ENCODE measurements around the gene MCCD1. TPM values are rescaled to one million over a fixed set of nuclear protein-coding genes. Genes with fewer than 3 reads are reported as not detected.

Gene MCCD1
- total RNA-seq, 1 experiment from 2014 or later = not detected

GRCh38 chr6:31525932-31526591, 2.7 kb upstream of the MCCD1 start:
- no peak for DNase-seq (ENCODE audit: low spot score)
- ATAC-seq = no peak
- POLR2A ChIA-PET = interaction anchor here (0.6 kb wide), 1 partner anchor 69 kb away, joined by 3 read pairs; no protein-coding TSS in a partner anchor

More at GRCh38 chr6:31525932-31526591, 2.7 kb upstream of the MCCD1 start:
- no peak overlapping the region for H3K4me3 Mint-ChIP-seq
- CTCF ChIA-PET = interaction anchor here (1.0 kb wide), 1 partner anchor 84 kb away, joined by 4 read pairs; no protein-coding TSS in a partner anchor
- peaks cover 26% of the 10 kb centered on the region for H3K4me1 Mint-ChIP-seq
- TF ChIP-seq GTF2I (CRISPR knock-in tag; conservative IDR thresholded peaks at IDR 0.05) (no peak), ZNF121 (CRISPR knock-in tag; IDR thresholded peaks at IDR 0.05) (no peak), TEAD1 (CRISPR knock-in tag; IDR thresholded peaks at IDR 0.05) (no peak), JAZF1 (CRISPR knock-in tag; IDR thresholded peaks at IDR 0.05) (no peak), IRF1 (CRISPR knock-in tag; IDR thresholded peaks at IDR 0.05) (no peak), SMAD4 (CRISPR knock-in tag; IDR thresholded peaks at IDR 0.05) (no peak), NR1H2 (CRISPR knock-in tag; IDR thresholded peaks at IDR 0.05) (no peak), MAX (CRISPR knock-in tag; IDR thresholded peaks at IDR 0.05) (no peak), E2F1 (CRISPR knock-in tag; IDR thresholded peaks at IDR 0.05) (no peak), ATF3 (CRISPR knock-in tag; conservative IDR thresholded peaks at IDR 0.05) (no peak), ZNF532 (CRISPR knock-in tag; IDR thresholded peaks at IDR 0.05; ENCODE audit: borderline replicate concordance) (no peak), NFYB (CRISPR knock-in tag; conservative IDR thresholded peaks at IDR 0.05; ENCODE audit: low read depth) (no peak), PRRX2 (CRISPR knock-in tag; IDR thresholded peaks at IDR 0.05) (no peak), TCF7 (CRISPR knock-in tag; IDR thresholded peaks at IDR 0.05; ENCODE audit: low read depth) (no peak), ZBTB43 (CRISPR knock-in tag; IDR thresholded peaks at IDR 0.05) (no peak), CREM (CRISPR knock-in tag; IDR thresholded peaks at IDR 0.05) (no peak), ELF4 (CRISPR knock-in tag; IDR thresholded peaks at IDR 0.05; ENCODE audit: low read depth) (no peak), RORB (CRISPR knock-in tag; IDR thresholded peaks at IDR 0.05) (no peak), FOXK1 (CRISPR knock-in tag; IDR thresholded peaks at IDR 0.05) (no peak)
- peaks cover 16% of the 10 kb centered on the region for H3K36me3 Mint-ChIP-seq
- no peak overlapping the region for H3K27ac Mint-ChIP-seq
- no peaks in the 10 kb centered on the region for H3K9me3 Mint-ChIP-seq
- H3K27me3 Mint-ChIP-seq (ENCODE audit: low read depth) = no peaks in the 10 kb centered on the region
